Measurements from ENCODE around the gene CCT2.

Gene CCT2

GRCh38 chr12:69585189-69586062 is at the start of gene CCT2:
CCT2 (plus strand) TSS chr12:69585459; CDS start chr12:69585522, 63 bp downstream.
- Histone ChIP-seq H3K9me2 (replicated peaks; ENCODE audit: low read depth, low read length) (no peaks in the 10 kb centered on the region), H3K36me3 (ENCODE audit: insufficient read depth, low read length) (peaks cover 33% of the 10 kb centered on the region), H3K4me2 (ENCODE audit: low read depth, low read length, poor library complexity, severe bottlenecking) (peak within 1 kb of the TSS; percentile 79), H3K4me3 (ENCODE audit: low read length, poor library complexity, severe bottlenecking) (peak within 1 kb of the TSS; percentile 85), H3K27me3 (ENCODE audit: insufficient read depth, low read length, poor library complexity, severe bottlenecking) (no peaks in the 10 kb centered on the region), H4K20me1 (ENCODE audit: insufficient read depth, low read length, poor library complexity, severe bottlenecking) (peaks cover 46% of the 10 kb centered on the region), H3K9me3 (ENCODE audit: insufficient read depth, low read depth, low read length) (no peaks in the 10 kb centered on the region), H3K4me1 (ENCODE audit: insufficient read depth, low read length, poor library complexity, severe bottlenecking) (peaks cover 28% of the 10 kb centered on the region), H2AFZ (ENCODE audit: low read length) (peak within 1 kb of the TSS; percentile 96), H3K79me2 (ENCODE audit: insufficient read depth, low read length) (peaks cover 49% of the 10 kb centered on the region), H3F3A (ENCODE audit: low read depth) (no peaks in the 10 kb centered on the region), H3K9ac (ENCODE audit: low read depth, low read length, poor library complexity, severe bottlenecking) (peak within 1 kb of the TSS; percentile 88)
- TF ChIP-seq EZH2phosphoT487 (IDR thresholded peaks at IDR 0.05; ENCODE audit: borderline replicate concordance) (no peak), CTCF (conservative IDR thresholded peaks at IDR 0.05; ENCODE audit: low read length) (peak; percentile 51)

- peaks cover 9% of the 10 kb centered on the region; the same call in 1 of the 2 replicates for H3K79me2 ChIP-seq (ENCODE audit: insufficient read depth, low read length)
- H3K9ac ChIP-seq (ENCODE audit: low read depth, low read length, poor library complexity, severe bottlenecking), result no peak overlapping the region
- no peaks in the 10 kb centered on the region for H3F3A ChIP-seq (ENCODE audit: low read depth)
- H3K9me3 ChIP-seq (ENCODE audit: insufficient read depth, low read depth, low read length), result no peaks in the 10 kb centered on the region
- H3K36me3 ChIP-seq (ENCODE audit: insufficient read depth, low read length), result peaks cover 8% of the 10 kb centered on the region
- H3K27me3 ChIP-seq (ENCODE audit: insufficient read depth, low read length, poor library complexity, severe bottlenecking), result no peaks in the 10 kb centered on the region
- no peaks in the 10 kb centered on the region for H3K9me2 ChIP-seq (replicated peaks; ENCODE audit: low read depth, low read length)
- H3K4me2 ChIP-seq (ENCODE audit: low read depth, low read length, poor library complexity, severe bottlenecking), result no peak overlapping the region
- TF ChIP-seq CTCF (conservative IDR thresholded peaks at IDR 0.05; ENCODE audit: low read length), result no peak
- no peak for TF ChIP-seq EZH2phosphoT487 (IDR thresholded peaks at IDR 0.05; ENCODE audit: borderline replicate concordance)
- no peaks in the 10 kb centered on the region for H4K20me1 ChIP-seq (ENCODE audit: insufficient read depth, low read length, poor library complexity, severe bottlenecking)
- H2AFZ ChIP-seq (ENCODE audit: low read length), result no peak overlapping the region
- H3K4me1 ChIP-seq (ENCODE audit: insufficient read depth, low read length, poor library complexity, severe bottlenecking), result no peaks in the 10 kb centered on the region
- no peak overlapping the region for H3K4me3 ChIP-seq (ENCODE audit: low read length, poor library complexity, severe bottlenecking)
Observed at GRCh38 chr12:69540987-69541386, 44.3 kb upstream of the CCT2 start.

- peaks cover 8% of the 10 kb centered on the region for H3K36me3 ChIP-seq (ENCODE audit: insufficient read depth, low read length)
- H3K4me3 ChIP-seq (ENCODE audit: low read length, poor library complexity, severe bottlenecking), result no peak overlapping the region
- no peaks in the 10 kb centered on the region for H3K9me2 ChIP-seq (replicated peaks; ENCODE audit: low read depth, low read length)
- no peak overlapping the region for H2AFZ ChIP-seq (ENCODE audit: low read length)
- H3K27me3 ChIP-seq (ENCODE audit: insufficient read depth, low read length, poor library complexity, severe bottlenecking), result no peaks in the 10 kb centered on the region
- no peak overlapping the region for H3K9ac ChIP-seq (ENCODE audit: low read depth, low read length, poor library complexity, severe bottlenecking)
- no peaks in the 10 kb centered on the region for H3K4me1 ChIP-seq (ENCODE audit: insufficient read depth, low read length, poor library complexity, severe bottlenecking)
- H3F3A ChIP-seq (ENCODE audit: low read depth), result no peaks in the 10 kb centered on the region
- no peaks in the 10 kb centered on the region for H3K9me3 ChIP-seq (ENCODE audit: insufficient read depth, low read depth, low read length)
- no peak for TF ChIP-seq EZH2phosphoT487 (IDR thresholded peaks at IDR 0.05; ENCODE audit: borderline replicate concordance)
- TF ChIP-seq CTCF (conservative IDR thresholded peaks at IDR 0.05; ENCODE audit: low read length), result no peak
- no peak overlapping the region for H3K4me2 ChIP-seq (ENCODE audit: low read depth, low read length, poor library complexity, severe bottlenecking)
- no peaks in the 10 kb centered on the region for H4K20me1 ChIP-seq (ENCODE audit: insufficient read depth, low read length, poor library complexity, severe bottlenecking)
- no peaks in the 10 kb centered on the region for H3K79me2 ChIP-seq (ENCODE audit: insufficient read depth, low read length)
Observed at GRCh38 chr12:69544087-69544486, 41.2 kb upstream of the CCT2 start.
